ENCODE results near the gene ARHGAP24. TPM values are rescaled to one million over a fixed set of nuclear protein-coding genes. Genes with fewer than 3 reads are reported as not detected.

ARHGAP24 gene
- total RNA-seq, 4 donors from 2014 or later: 54.8 to 88.6 (median 62.6) TPM

DNA sequence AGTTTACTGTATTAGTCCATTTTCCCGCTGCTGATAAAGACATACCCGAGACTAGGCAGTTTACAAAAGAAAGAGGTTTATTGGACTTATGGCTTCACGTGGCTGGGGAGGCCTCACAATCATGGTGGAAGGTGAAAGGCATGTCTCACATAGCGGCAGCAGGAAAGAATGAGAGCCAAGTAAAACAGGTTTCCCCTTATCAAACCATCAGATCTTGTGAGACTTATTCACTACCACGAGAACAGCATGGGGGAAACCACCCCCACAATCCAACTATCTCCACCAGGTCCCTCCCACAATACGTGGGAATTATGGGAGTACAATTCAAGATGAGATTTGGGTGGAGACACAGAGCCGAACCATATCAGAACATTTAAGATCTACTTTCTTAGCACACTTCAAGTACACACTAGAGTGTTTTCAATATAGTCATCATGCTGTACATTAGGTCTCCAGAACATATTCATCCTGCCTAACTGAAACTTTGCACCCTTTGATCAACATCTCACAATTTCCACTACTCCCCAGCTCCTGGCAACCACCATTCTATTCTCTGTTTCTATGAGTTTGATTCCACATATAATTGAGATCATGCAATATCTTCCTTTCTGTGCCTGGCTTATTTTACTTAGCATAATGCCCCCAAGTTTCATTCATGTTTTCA, 341.0 kb downstream of the ARHGAP24 start:
- TF ChIP-seq CTCF (IDR thresholded peaks at IDR 0.05; ENCODE audit: low read depth): no peak

DNA sequence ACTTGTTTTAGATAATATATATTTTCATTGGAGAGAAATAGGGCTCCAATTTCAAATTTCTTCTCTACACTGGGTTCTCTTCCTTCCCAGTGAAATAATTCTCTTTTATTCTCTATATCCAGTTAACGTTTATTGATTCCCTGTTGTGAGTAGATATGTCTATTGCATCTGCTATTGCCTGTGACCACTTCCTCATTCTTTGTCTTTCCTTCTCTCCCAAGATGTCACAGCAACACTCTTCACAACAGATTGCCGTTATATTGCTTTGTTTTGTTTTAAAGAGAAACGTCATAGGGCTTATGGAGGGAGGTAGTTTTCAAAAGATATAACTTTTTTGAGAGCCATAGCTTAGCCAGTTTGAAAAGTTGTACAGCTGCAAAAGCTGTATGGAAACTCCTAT, 343.8 kb downstream of the ARHGAP24 start:
- no peak for TF ChIP-seq CTCF (IDR thresholded peaks at IDR 0.05; ENCODE audit: low read depth)

- TF ChIP-seq CTCF (IDR thresholded peaks at IDR 0.05; ENCODE audit: low read depth): no peak
Observed at GRCh38 chr4:85821688-85822455, 346.9 kb downstream of the ARHGAP24 start.

DNA sequence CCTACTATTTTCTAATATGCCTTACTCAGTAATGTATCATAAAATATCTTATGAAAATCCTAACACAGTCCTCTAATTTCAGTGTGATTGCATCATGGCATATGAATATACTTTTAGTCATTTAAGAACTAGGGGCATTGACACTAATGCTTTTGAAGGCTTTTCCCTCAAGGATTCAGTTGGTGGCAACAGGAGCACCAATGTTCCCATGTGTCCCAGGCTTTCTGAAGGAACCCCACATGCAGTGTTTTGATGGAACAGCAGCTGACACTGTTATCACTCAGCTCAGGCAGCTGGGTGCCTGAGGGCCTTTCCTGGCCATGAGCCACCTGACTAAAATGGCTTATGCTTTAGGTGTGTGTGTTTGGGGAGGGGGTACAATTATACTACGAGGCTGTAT, 348.3 kb downstream of the ARHGAP24 start:
- no peak for TF ChIP-seq CTCF (IDR thresholded peaks at IDR 0.05; ENCODE audit: low read depth)

GRCh38 chr4:85824166-85824945, 349.4 kb downstream of the ARHGAP24 start:
- no peak for TF ChIP-seq CTCF (IDR thresholded peaks at IDR 0.05; ENCODE audit: low read depth)

- no peak for TF ChIP-seq CTCF (IDR thresholded peaks at IDR 0.05; ENCODE audit: low read depth)
Observed at GRCh38 chr4:85826060-85826678, 351.2 kb downstream of the ARHGAP24 start.

Data from subcutaneous adipose tissue (tissue), 4 donors.